ENCODE measurements around the gene NAA38.
"Not testable (repeated sequence)": the region's sequence is repeated elsewhere in the genome, so short reads cannot be mapped to it uniquely, and the experiment has no call there.

The NAA38 gene

DNA sequence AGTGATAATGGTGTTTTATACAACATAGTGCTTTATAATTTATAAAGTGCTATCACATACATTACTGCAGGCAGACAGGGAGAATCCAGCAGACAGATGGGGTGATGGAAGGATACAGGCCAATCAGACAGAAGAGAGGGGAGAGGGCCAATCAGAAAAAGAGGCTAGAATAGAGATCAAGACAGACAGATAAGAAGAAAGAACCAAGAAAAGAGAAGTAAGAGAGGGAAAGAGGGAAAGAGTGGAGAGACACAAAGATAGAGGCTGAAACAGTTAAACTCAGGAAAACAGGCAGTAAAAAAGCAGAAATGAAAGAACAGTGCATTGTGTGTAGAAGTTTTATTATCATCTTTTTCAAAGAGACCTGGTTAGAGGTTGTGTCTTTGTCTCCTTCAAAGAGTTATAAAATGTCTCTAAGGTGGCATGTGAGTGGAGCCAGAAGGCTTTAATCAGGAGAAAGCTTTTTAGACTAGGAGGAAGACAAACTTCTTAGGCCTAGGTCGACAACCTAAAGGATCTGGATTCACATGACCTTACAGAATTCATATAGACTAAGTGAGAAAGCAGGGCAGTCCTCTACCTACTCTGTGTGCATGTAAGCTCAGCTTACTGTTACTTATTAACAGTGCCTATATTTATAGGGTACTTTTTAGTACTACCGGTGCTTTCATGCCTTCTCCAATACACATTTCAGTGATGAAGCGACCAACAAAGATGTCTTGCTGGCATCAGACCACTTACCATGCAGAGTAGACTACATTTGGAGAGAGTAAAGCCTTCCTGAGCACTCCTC is 22.9 kb upstream of the NAA38 start:
- TF ChIP-seq, protein P1, sequence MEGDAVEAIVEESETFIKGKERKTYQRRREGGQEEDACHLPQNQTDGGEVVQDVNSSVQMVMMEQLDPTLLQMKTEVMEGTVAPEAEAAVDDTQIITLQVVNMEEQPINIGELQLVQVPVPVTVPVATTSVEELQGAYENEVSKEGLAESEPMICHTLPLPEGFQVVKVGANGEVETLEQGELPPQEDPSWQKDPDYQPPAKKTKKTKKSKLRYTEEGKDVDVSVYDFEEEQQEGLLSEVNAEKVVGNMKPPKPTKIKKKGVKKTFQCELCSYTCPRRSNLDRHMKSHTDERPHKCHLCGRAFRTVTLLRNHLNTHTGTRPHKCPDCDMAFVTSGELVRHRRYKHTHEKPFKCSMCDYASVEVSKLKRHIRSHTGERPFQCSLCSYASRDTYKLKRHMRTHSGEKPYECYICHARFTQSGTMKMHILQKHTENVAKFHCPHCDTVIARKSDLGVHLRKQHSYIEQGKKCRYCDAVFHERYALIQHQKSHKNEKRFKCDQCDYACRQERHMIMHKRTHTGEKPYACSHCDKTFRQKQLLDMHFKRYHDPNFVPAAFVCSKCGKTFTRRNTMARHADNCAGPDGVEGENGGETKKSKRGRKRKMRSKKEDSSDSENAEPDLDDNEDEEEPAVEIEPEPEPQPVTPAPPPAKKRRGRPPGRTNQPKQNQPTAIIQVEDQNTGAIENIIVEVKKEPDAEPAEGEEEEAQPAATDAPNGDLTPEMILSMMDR (IDR thresholded peaks at IDR 0.05; ENCODE audit: extremely low read depth, missing control alignments) = no peak
- no peak for DNase-seq (ENCODE audit: low spot score)

DNA sequence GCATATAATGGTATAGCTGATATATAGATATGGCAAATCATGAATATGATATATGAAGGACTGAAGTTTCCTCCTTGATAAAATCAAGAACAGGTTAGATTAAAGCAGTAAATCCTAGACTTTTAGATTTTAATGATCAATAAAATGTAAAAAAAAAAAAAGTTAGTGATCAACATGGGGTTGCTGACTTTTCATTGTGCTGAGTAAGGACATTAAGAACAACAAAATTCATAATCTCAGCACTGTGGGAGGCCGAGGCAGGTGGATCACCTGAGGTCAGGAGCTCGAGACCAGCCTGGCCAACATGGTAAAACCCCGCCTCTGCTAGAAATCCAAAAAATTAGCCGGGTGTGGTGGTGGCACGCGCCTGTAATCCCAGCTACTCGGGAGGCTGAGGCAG is 20.9 kb upstream of the NAA38 start:
- TF ChIP-seq, protein P1 (IDR thresholded peaks at IDR 0.05; ENCODE audit: extremely low read depth, missing control alignments) = no peak
- DNase-seq (ENCODE audit: low spot score) = no peak

DNA sequence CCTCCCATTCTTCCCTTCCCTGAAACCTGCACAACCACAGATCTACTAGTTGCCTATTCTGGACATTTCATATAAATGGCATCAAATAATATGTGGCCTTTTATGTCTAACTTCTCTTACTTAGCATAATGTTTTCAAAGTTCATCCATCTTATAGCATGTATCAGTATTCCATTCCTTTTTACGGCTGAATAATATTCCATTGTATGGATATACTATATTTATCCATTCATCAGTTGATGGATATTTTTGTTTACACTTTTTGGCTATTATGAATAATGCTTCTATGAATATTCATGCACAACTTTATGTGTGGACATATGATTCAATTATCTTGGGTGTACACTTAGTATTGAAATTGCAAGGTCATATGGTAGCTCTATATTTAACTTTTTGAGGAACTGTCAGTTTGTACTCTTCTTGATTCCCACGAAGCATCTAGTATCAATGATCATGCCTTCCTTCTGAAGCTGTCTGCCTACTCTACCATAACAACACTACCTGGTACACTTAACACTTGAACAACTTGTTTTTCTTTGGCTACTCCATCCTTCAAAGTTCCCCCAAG is 18.5 kb upstream of the NAA38 start:
- DNase-seq (ENCODE audit: low spot score) = no peak
- TF ChIP-seq, protein P1 (IDR thresholded peaks at IDR 0.05; ENCODE audit: extremely low read depth, missing control alignments) = no peak

DNA sequence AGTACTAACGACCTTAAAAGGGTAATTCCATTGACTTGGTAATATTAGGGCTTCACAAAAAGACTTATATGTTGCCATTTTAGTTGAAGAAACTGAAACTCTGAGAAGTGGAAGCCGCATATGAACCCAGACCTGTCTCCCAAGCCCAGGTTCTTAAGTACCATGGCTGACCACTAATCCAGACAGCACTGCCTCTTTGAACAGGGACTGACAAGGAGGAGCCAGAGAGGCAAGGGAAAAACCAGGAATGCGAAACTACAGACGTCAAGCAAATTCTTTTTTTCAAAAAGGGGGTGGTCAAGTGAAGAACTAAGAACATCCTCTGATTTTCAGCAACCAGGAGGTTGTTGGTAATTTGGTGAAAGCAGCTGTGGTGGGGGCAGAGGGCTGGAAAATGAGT is 15.7 kb upstream of the NAA38 start:
- no peak for DNase-seq (ENCODE audit: low spot score)
- TF ChIP-seq, protein P1 (IDR thresholded peaks at IDR 0.05; ENCODE audit: extremely low read depth, missing control alignments) = no peak

DNA sequence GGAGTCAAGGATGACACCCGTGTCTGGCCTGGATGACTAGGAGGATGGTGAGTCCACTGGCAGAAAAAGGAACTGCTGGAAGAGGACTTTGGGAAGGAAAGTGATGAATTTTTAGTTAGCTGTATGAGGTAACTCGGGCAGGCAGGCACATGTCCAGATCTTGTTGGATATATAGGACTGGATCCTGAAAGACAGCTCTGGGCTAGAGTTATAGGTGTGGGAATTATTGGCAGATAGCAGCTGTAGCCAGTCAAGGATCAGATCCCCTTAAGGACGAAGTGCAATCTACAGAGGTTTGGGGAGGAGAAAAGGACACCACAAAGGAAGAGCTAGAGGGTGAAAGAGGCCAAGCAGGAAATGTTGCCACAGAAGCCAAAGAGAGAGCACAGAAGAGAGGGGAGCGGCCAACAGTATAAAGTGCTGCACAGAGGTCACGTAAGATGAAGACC is 10.5 kb upstream of the NAA38 start:
- DNase-seq (ENCODE audit: low spot score) = no peak
- TF ChIP-seq, protein P1 (IDR thresholded peaks at IDR 0.05; ENCODE audit: extremely low read depth, missing control alignments) = no peak

DNA sequence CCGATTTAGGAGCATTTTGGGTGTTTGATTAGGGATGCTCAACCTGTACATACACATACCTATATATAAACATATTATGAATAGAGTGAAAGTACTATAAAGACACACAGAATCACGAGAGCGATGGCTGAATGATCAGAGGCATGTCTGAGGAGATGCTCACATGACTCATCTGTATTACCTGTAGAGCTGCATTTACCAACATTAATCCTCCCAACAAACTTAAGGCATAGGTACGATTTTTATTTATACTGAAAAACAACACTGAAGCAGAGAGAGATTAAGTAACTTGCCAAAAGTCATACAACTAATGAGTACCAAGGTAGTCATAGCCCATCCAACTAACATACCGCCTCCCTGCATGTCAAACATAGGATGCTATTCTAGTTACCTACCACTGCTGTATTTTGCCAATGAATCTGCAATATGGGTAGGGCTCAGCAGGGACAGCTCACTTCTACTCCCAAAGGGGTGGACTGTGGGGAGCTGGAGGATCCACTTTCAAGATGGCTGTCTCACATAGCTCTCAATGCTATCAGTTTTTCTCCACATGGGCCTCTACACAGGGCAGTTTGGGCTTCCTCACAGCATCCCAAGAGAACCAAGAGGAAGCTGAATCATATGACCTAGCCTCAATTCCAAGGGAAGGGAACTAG is 7.8 kb upstream of the NAA38 start:
- TF ChIP-seq, protein P1 (IDR thresholded peaks at IDR 0.05; ENCODE audit: extremely low read depth, missing control alignments) = no peak
- no peak for DNase-seq (ENCODE audit: low spot score)

DNA sequence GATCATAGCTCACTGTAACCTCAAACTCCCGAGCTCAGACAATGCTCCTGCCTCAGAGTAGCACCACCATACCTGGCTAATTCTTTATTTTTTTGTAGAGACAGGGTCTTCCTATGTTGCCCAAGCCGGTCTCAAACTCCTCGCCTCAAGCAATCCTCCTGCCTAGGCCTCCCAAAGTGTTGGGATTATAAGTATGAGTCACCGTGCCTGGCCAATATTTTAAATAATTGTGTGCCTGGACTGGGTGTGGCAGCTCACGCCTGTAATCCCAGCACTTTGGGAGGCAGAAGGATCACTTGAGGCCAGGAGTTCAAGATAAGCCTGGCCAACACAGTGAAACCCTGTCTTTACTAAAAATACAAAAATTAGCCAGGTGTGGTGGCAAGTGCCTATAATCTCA is 7.0 kb upstream of the NAA38 start:
- DNase-seq (ENCODE audit: low spot score) = not testable (repeated sequence)
